Right lobe of liver (tissue), 4 donors: ENCODE results near the gene POU2F1.

Experiments used
- POLR2A ChIP-seq: fragments of 450-650 bp; IDR thresholded peaks from one replicate; pipeline ENCODE4 v1.6.1; 2017; ENCODE audit warnings: antibody characterized with exemption, mild to moderate bottlenecking
- TF ChIP-seq, protein P1 (sequence below), 4 donors: fragments of 200-600 bp in 3 of 4; fragments of 450-650 bp in 1 of 4; IDR thresholded peaks; one replicate each; pipeline versions ENCODE4 v1.5.1 to v1.8.0; 2016 to 2022; ENCODE audit warnings: antibody characterized with exemption in 4 of 4, mild to moderate bottlenecking in 2 of 4
- donor health status: DM: no; HTN: no; CAD: no.
- donor health status: DM: no; HTN: no; CAD: no.
- donor health status: DM: no; HTN: yes; CAD: no.

DNA sequence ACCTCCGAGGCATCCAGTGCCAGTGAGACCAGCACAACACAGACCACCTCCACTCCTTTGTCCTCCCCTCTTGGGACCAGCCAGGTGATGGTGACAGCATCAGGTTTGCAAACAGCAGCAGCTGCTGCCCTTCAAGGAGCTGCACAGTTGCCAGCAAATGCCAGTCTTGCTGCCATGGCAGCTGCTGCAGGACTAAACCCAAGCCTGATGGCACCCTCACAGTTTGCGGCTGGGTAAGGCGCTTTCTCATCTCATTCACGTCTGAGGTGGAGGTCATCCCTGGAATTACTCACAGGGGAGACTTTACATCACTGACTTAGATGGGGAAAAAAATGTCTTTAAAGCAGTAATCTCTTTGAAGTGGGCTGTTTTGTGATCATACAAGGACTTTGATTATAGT is 191.4 kb downstream of the POU2F1 start:
- TF ChIP-seq, protein P1, sequence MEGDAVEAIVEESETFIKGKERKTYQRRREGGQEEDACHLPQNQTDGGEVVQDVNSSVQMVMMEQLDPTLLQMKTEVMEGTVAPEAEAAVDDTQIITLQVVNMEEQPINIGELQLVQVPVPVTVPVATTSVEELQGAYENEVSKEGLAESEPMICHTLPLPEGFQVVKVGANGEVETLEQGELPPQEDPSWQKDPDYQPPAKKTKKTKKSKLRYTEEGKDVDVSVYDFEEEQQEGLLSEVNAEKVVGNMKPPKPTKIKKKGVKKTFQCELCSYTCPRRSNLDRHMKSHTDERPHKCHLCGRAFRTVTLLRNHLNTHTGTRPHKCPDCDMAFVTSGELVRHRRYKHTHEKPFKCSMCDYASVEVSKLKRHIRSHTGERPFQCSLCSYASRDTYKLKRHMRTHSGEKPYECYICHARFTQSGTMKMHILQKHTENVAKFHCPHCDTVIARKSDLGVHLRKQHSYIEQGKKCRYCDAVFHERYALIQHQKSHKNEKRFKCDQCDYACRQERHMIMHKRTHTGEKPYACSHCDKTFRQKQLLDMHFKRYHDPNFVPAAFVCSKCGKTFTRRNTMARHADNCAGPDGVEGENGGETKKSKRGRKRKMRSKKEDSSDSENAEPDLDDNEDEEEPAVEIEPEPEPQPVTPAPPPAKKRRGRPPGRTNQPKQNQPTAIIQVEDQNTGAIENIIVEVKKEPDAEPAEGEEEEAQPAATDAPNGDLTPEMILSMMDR (IDR thresholded peaks at IDR 0.05) = no peak
- TF ChIP-seq POLR2A = no peak
